Rectal smooth muscle tissue (tissue), 1 donor: ENCODE results near the gene CNOT11.

ENCODE experiments used
- H3K27ac ChIP-seq: one replicate; pipeline ENCODE4 v1.7.0; 2013; ENCODE audit warnings: low read depth, low read length, inconsistent platforms
- H3K27me3 ChIP-seq: one replicate; pipeline ENCODE4 v1.7.0; 2013; ENCODE audit warnings: low read length; ENCODE audit not compliant: control insufficient read depth, insufficient read depth
- H3K36me3 ChIP-seq: one replicate; pipeline ENCODE4 v1.7.0; 2013; ENCODE audit warnings: low read length; ENCODE audit not compliant: control insufficient read depth, insufficient read depth
- H3K4me1 ChIP-seq: one replicate; pipeline ENCODE4 v1.7.0; 2013; ENCODE audit warnings: low read length; ENCODE audit not compliant: control insufficient read depth, insufficient read depth
- H3K4me3 ChIP-seq: one replicate; pipeline ENCODE4 v1.7.0; 2013; ENCODE audit warnings: low read length
- H3K9ac ChIP-seq: one replicate; pipeline ENCODE4 v1.7.0; 2013; ENCODE audit warnings: low read length

The CNOT11 gene

DNA sequence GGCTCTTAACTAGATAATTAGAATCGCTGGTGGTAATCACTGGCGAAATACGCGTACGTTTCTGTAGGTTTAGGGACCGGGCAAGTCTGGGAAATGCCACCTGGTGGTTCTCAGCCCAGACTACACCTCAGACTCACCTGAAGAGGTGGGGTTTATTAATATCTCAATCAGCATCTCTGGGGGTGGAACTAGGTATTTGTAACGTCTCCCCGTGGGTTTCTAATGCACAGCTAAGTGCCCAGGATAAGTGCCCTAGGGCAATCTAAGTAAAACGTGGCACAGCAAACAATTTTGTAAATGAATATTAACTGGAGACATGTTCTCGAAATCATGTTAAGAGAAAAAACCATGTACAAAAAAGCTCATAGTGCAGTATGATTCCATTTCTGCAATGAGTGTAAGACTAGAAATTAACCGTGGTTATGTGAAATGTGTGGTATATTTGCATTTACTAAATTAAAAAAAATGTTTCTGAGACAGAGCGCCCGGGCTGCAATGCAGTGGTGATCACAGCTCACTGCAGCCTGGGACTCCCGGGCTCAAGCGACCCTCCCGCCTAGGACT, 760 bp upstream of the CNOT11 start:
- peak overlapping the region; percentile 76 for H3K27ac ChIP-seq
- H3K4me3 ChIP-seq: peak overlapping the region; percentile 77
- peaks cover 12% of the 10 kb centered on the region for H3K4me1 ChIP-seq

GRCh38 chr2:101253013-101253702, 472 bp downstream of the CNOT11 start:
- Histone ChIP-seq H3K9ac (peak overlapping the region; percentile 76), H3K4me3 (peak overlapping the region; percentile 69), H3K36me3 (no peaks in the 10 kb centered on the region), H3K27me3 (no peaks in the 10 kb centered on the region), H3K4me1 (peaks cover 12% of the 10 kb centered on the region), H3K27ac (peak overlapping the region; percentile 80)

More for the DNA sequence above, 760 bp upstream of the CNOT11 start:
- Histone ChIP-seq H3K9ac (peak overlapping the region; percentile 8), H3K27me3 (no peaks in the 10 kb centered on the region), H3K36me3 (no peaks in the 10 kb centered on the region)

DNA sequence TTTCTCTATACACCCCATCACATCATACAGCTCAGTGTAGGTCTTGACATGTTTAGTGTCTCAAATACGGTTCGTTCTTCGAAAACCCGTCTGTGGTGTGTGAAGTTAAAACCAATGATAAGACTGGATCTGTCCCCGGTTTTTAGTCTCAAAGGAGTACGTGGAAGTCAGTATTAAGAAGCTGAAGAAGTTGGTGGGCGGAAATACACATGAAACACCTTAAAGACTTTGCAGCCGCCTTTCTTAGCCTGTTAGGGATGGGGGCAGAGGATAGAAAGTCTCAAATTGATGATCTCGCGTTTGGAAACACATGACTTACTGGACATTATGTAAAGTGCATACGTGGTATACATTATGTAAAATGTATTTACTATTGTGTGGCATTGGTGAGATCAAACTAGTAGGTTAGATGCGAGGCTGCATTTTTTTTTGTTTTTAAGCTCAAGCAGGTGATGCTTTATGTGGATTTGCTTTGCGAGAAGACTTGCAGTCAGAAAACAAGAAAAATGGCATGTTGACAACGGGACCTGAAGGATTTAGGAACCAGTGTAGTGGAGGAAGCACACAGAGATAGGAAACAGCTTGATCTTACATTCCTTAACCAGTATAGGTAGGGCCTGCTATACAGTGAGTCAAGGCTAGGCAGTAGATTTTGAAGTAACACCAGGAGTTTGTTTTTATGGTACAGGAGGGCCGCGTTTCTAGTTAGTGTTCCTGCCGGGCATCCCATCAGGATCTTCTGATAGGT, 1.2 kb downstream of the CNOT11 start:
- Histone ChIP-seq H3K4me3 (peak overlapping the region; percentile 69), H3K4me1 (peaks cover 12% of the 10 kb centered on the region), H3K9ac (peak overlapping the region; percentile 76), H3K27ac (no peak overlapping the region), H3K36me3 (peaks cover 2% of the 10 kb centered on the region), H3K27me3 (no peaks in the 10 kb centered on the region)

DNA sequence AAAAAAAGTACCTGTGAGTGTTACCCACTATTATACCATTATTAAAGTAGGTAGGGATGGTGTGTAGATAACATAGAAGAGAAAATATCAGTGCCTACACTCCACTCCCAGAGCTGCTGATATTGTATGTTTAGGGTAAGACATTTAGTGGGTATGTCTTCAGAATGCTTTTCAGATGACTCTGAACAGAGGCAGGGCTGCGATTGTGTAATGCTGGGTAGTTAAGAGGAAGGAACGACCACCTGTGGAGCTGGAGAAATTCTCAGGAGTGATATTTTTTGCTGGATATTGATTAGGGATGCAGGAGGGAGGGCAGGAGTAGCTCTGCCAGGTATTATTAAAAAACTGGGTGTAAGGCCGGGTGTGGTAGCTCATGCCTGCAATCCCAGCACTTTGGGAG, 2.8 kb downstream of the CNOT11 start:
- H3K27ac ChIP-seq: no peak overlapping the region
- H3K36me3 ChIP-seq: peaks cover 2% of the 10 kb centered on the region
- H3K27me3 ChIP-seq: no peaks in the 10 kb centered on the region
- H3K4me1 ChIP-seq: peaks cover 12% of the 10 kb centered on the region
- no peak overlapping the region for H3K4me3 ChIP-seq
- no peak overlapping the region for H3K9ac ChIP-seq

GRCh38 chr2:101256316-101256715, 3.6 kb downstream of the CNOT11 start:
- H3K9ac ChIP-seq: no peak overlapping the region
- no peaks in the 10 kb centered on the region for H3K27me3 ChIP-seq
- H3K27ac ChIP-seq: no peak overlapping the region
- peaks cover 12% of the 10 kb centered on the region for H3K4me1 ChIP-seq
- peaks cover 2% of the 10 kb centered on the region for H3K36me3 ChIP-seq
- no peak overlapping the region for H3K4me3 ChIP-seq

GRCh38 chr2:101258804-101259203, 6.1 kb downstream of the CNOT11 start:
- Histone ChIP-seq H3K36me3 (peaks cover 4% of the 10 kb centered on the region), H3K9ac (no peak overlapping the region), H3K27ac (no peak overlapping the region), H3K4me1 (peaks cover 8% of the 10 kb centered on the region), H3K27me3 (no peaks in the 10 kb centered on the region), H3K4me3 (no peak overlapping the region)

GRCh38 chr2:101262142-101262541, 9.5 kb downstream of the CNOT11 start:
- Histone ChIP-seq H3K4me3 (no peak overlapping the region), H3K9ac (no peak overlapping the region), H3K36me3 (peaks cover 12% of the 10 kb centered on the region), H3K27ac (no peak overlapping the region), H3K27me3 (no peaks in the 10 kb centered on the region), H3K4me1 (no peaks in the 10 kb centered on the region)

DNA sequence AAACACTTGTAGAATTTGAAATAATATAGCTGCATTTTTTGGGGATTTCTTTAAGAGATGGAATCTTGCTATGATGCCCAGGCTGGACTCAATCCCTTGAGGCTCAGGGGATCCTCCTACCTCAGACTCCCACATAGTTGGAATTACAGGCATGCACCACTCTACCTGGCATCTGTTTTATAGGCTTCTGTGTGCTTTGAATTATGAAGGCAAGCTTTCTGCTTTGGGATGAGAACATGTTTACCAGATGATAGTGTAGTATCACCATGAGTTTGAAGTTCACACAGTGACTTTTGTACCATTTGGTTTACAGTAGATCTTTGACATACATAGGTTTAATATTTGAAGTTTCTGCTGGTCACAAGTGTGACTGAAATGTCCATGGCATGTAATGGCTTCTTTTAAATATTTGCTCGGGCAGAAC, 10.7 kb downstream of the CNOT11 start:
- H3K27me3 ChIP-seq: no peaks in the 10 kb centered on the region
- H3K36me3 ChIP-seq: peaks cover 16% of the 10 kb centered on the region
- no peak overlapping the region for H3K9ac ChIP-seq
- no peaks in the 10 kb centered on the region for H3K4me1 ChIP-seq
- no peak overlapping the region for H3K27ac ChIP-seq
- no peak overlapping the region for H3K4me3 ChIP-seq

DNA sequence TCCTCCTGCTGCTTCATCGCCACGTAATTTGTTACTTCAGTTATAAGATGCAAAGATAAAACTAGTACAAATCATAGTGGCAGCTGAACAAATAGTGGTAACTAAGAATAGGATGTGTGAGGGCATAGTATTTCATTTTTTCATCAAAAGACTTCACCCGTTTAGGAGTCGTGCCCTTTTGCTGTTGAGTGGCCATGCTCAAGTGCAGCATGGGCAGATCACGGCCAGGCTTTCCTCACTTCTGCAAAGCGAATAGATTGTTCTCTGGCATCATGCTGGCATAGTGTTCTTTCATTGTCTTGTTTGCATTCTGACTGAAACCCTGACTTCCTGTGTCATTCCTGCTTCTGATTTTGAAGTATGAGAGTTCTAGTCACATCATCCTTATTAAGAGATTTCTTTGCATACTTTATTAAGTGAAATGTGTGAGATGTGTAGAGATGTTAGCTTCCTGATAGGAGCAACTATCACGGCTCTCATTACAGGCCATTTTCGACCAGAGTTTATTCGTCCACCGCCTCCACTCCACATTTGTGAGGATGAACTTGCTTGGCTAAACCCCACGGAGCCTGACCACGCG, 11.8 kb downstream of the CNOT11 start:
- Histone ChIP-seq H3K27me3 (no peaks in the 10 kb centered on the region), H3K9ac (no peak overlapping the region), H3K4me3 (no peak overlapping the region), H3K4me1 (no peaks in the 10 kb centered on the region), H3K27ac (no peak overlapping the region), H3K36me3 (peaks cover 14% of the 10 kb centered on the region)

DNA sequence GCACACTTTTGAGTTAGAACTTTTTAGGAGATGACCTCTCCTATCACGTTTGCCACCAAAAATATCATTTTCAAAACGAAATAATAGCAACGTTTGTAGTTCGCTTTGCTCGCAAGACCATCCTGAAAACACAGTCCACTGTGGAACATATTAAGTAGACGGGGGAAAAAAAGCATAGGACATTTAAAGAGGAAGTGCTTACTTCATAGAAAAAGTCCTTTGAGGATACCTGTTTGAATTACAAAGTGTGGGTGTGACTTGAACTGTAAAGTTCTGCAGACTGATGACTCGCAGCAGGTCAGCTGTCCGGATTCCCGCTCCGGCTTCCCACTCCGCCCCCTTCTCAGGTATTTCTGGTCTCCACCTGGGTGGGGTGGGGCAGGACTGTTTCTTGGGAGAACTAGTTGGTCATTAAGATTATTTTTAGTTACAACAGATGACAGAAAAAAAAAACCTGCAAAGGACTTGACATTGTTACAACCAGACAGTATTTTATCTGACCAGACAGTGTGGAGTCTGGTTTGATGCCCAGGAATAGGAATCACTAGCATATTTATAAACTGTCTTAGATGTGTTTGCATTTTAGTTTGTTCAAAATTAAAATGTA, 13.3 kb downstream of the CNOT11 start:
- Histone ChIP-seq H3K4me1 (no peaks in the 10 kb centered on the region), H3K27ac (no peak overlapping the region), H3K36me3 (peaks cover 24% of the 10 kb centered on the region), H3K27me3 (no peaks in the 10 kb centered on the region), H3K4me3 (no peak overlapping the region), H3K9ac (no peak overlapping the region)

GRCh38 chr2:101267671-101268656, 15.3 kb downstream of the CNOT11 start:
- H3K9ac ChIP-seq: no peak overlapping the region
- no peak overlapping the region for H3K4me3 ChIP-seq
- no peaks in the 10 kb centered on the region for H3K4me1 ChIP-seq
- H3K36me3 ChIP-seq: peaks cover 31% of the 10 kb centered on the region
- no peaks in the 10 kb centered on the region for H3K27me3 ChIP-seq
- H3K27ac ChIP-seq: no peak overlapping the region
